ENCODE data around the gene ATG13. TPM values are rescaled to one million over a fixed set of nuclear protein-coding genes. Genes with fewer than 3 reads are reported as not detected.

Gene ATG13
- total RNA-seq, 1 experiment from 2014 or later: 69.2 TPM

- Histone ChIP-seq H3K27me3 (ENCODE audit: insufficient read depth, low read length) (no peaks in the 10 kb centered on the region), H3K4me2 (ENCODE audit: low read length) (no peak overlapping the region), H3K79me2 (ENCODE audit: insufficient read depth, low read length) (no peaks in the 10 kb centered on the region), H3K9me3 (ENCODE audit: control insufficient read depth in 1 of 2, insufficient read depth in 1 of 2, low read depth in 1 of 2, low read length in 2 of 2) (no peaks in the 10 kb centered on the region), H3K4me1 (ENCODE audit: control insufficient read depth in 1 of 2, insufficient read depth in 2 of 2, low read length in 2 of 2) (peaks cover 5 to 14% of the 10 kb centered on the region in 2 experiments; a peak in 3 of 4 replicates), H3K27ac (ENCODE audit: low read depth, low read length) (no peak overlapping the region), H3K9me2 (ENCODE audit: insufficient read depth) (no peaks in the 10 kb centered on the region), H3K36me3 (ENCODE audit: control insufficient read depth in 1 of 2, insufficient read depth in 2 of 2, low read length in 2 of 2) (no peaks in the 10 kb centered on the region), H2AFZ (ENCODE audit: low read depth, low read length, poor library complexity, severe bottlenecking) (no peak overlapping the region), H3K4me3 (replicated peaks in 1 of 2; ENCODE audit: low read depth in 1 of 2, low read length in 2 of 2) (no peak overlapping the region), H4K20me1 (ENCODE audit: insufficient read depth) (no peaks in the 10 kb centered on the region), H3K9ac (ENCODE audit: low read length) (no peak overlapping the region)
- ChIA-PET CTCF (no interaction called here), RAD21 (ENCODE audit: low non-redundant PET in 1 of 2, low total read pairs in 2 of 2, uncharacterized antibody in 2 of 2, unreplicated experiment in 2 of 2) (no interaction called here), POLR2A (no interaction called here)
- TF ChIP-seq CEBPB (IDR thresholded peaks at IDR 0.05; ENCODE audit: low read depth) (no peak), TCF7L2 (IDR thresholded peaks at IDR 0.05; ENCODE audit: borderline replicate concordance, extremely low read depth, insufficient read depth, insufficient read length) (no peak), ATF3 (IDR thresholded peaks at IDR 0.05) (no peak), CTCF (IDR thresholded peaks at IDR 0.05 in 2 of 3, conservative IDR thresholded peaks at IDR 0.05 in 1 of 3; ENCODE audit: borderline replicate concordance in 1 of 3, insufficient read depth in 1 of 3, low read depth in 2 of 3, low read length in 2 of 3) (no peak), ZFX (IDR thresholded peaks at IDR 0.05) (no peak), SIN3A (IDR thresholded peaks at IDR 0.05; ENCODE audit: low read depth) (no peak), ZNF274 (IDR thresholded peaks at IDR 0.05; ENCODE audit: low read depth, low read length) (no peak), ZBTB33 (IDR thresholded peaks at IDR 0.05; ENCODE audit: extremely low read depth, insufficient replicate concordance, low read length) (no peak), SP1 (IDR thresholded peaks at IDR 0.05; ENCODE audit: low read depth) (no peak)
- ATAC-seq: no peak
- intact Hi-C loops (cut with micrococcal nuclease): no loop called here
- no TSS peak for BruUV-seq (replicated peaks)
- DNase-seq (ENCODE audit: low read depth, low spot score): no peak
Observed at GRCh38 chr11:46719543-46720218, 102.3 kb downstream of the ATG13 start.
